ENCODE measurements around the gene DCC. TPM values are rescaled to one million over a fixed set of nuclear protein-coding genes. Genes with fewer than 3 reads are reported as not detected.

Gene DCC
- total RNA-seq, 1 experiment from 2014 or later = not detected

- intact Hi-C loops (cut with micrococcal nuclease) = no loop called here
- no peak for DNase-seq (ENCODE audit: unreplicated experiment)
- Mint-ChIP-seq H3K27me3 (ENCODE audit: insufficient read depth, unreplicated experiment) (no peaks in the 10 kb centered on the region), H3K9me3 (ENCODE audit: unreplicated experiment) (peaks cover 19% of the 10 kb centered on the region), H3K4me1 (ENCODE audit: insufficient read depth, unreplicated experiment) (no peaks in the 10 kb centered on the region), H3K4me3 (ENCODE audit: unreplicated experiment) (no peak overlapping the region), H3K36me3 (ENCODE audit: insufficient read depth, unreplicated experiment) (no peaks in the 10 kb centered on the region), H3K27ac (ENCODE audit: low read depth, unreplicated experiment) (no peak overlapping the region)
- BruUV-seq (replicated peaks) = no TSS peak
- TF ChIP-seq CTCF (IDR thresholded peaks at IDR 0.05; ENCODE audit: unreplicated experiment) = no peak
- CTCF ChIA-PET = interaction anchor here (0.6 kb wide), 1 partner anchor 52 kb away, joined by 3 read pairs; no protein-coding TSS in a partner anchor
- POLR2A ChIA-PET = no interaction called here
These were observed 505.0 kb downstream of the DCC start for GRCh38 chr18:52845036-52845435.

GRCh38 chr18:52850031-52850560 is 510.1 kb downstream of the DCC start:
- no peak for TF ChIP-seq CTCF (IDR thresholded peaks at IDR 0.05; ENCODE audit: unreplicated experiment)
- no peaks in the 10 kb centered on the region for H3K9me3 Mint-ChIP-seq (ENCODE audit: unreplicated experiment)
- ChIA-PET CTCF (interaction anchor here (0.6 to 1.2 kb wide), 3 partner anchors 10 to 1460 kb away, joined by 3 to 5 read pairs (median 3); no protein-coding TSS in a partner anchor), POLR2A (interaction anchor here (0.9 kb wide), 1 partner anchor 14 kb away, joined by 3 read pairs; no protein-coding TSS in a partner anchor)
- no peak overlapping the region for H3K4me3 Mint-ChIP-seq (ENCODE audit: unreplicated experiment)
- H3K27me3 Mint-ChIP-seq (ENCODE audit: insufficient read depth, unreplicated experiment) = no peaks in the 10 kb centered on the region
- peaks cover 7% of the 10 kb centered on the region for H3K36me3 Mint-ChIP-seq (ENCODE audit: insufficient read depth, unreplicated experiment)
- no TSS peak for BruUV-seq (replicated peaks)
- no peak overlapping the region for H3K27ac Mint-ChIP-seq (ENCODE audit: low read depth, unreplicated experiment)
- no peak for DNase-seq (ENCODE audit: unreplicated experiment)
- no peaks in the 10 kb centered on the region for H3K4me1 Mint-ChIP-seq (ENCODE audit: insufficient read depth, unreplicated experiment)
- intact Hi-C loops (cut with micrococcal nuclease) = no loop called here

GRCh38 chr18:52861558-52861957 is 521.6 kb downstream of the DCC start:
- no peak for TF ChIP-seq CTCF (IDR thresholded peaks at IDR 0.05; ENCODE audit: unreplicated experiment)
- BruUV-seq (replicated peaks) = no TSS peak
- Mint-ChIP-seq H3K9me3 (ENCODE audit: unreplicated experiment) (peaks cover 23% of the 10 kb centered on the region), H3K27me3 (ENCODE audit: insufficient read depth, unreplicated experiment) (no peaks in the 10 kb centered on the region), H3K36me3 (ENCODE audit: insufficient read depth, unreplicated experiment) (no peaks in the 10 kb centered on the region), H3K4me3 (ENCODE audit: unreplicated experiment) (no peak overlapping the region), H3K27ac (ENCODE audit: low read depth, unreplicated experiment) (no peak overlapping the region), H3K4me1 (ENCODE audit: insufficient read depth, unreplicated experiment) (no peaks in the 10 kb centered on the region)
- DNase-seq (ENCODE audit: unreplicated experiment) = no peak
- ChIA-PET POLR2A (interaction anchor here (0.6 kb wide), 1 partner anchor 36 kb away, joined by 3 read pairs; no protein-coding TSS in a partner anchor), CTCF (no interaction called here)
- intact Hi-C loops (cut with micrococcal nuclease) = no loop called here

- no peak for DNase-seq (ENCODE audit: unreplicated experiment)
- intact Hi-C loops (cut with micrococcal nuclease) = no loop called here
- H3K27me3 Mint-ChIP-seq (ENCODE audit: insufficient read depth, unreplicated experiment) = no peaks in the 10 kb centered on the region
- H3K27ac Mint-ChIP-seq (ENCODE audit: low read depth, unreplicated experiment) = no peak overlapping the region
- BruUV-seq (replicated peaks) = no TSS peak
- H3K9me3 Mint-ChIP-seq (ENCODE audit: unreplicated experiment) = peaks cover 35% of the 10 kb centered on the region
- no peak for TF ChIP-seq CTCF (IDR thresholded peaks at IDR 0.05; ENCODE audit: unreplicated experiment)
- CTCF ChIA-PET = no interaction called here
- no peak overlapping the region for H3K4me3 Mint-ChIP-seq (ENCODE audit: unreplicated experiment)
- POLR2A ChIA-PET = no interaction called here
- H3K36me3 Mint-ChIP-seq (ENCODE audit: insufficient read depth, unreplicated experiment) = no peaks in the 10 kb centered on the region
- H3K4me1 Mint-ChIP-seq (ENCODE audit: insufficient read depth, unreplicated experiment) = no peaks in the 10 kb centered on the region
These were observed 529.4 kb downstream of the DCC start for GRCh38 chr18:52869349-52869923.

Data from MCF 10A (cell line).